ENCODE measurements around the gene PSENEN.
"Not testable (repeated sequence)": the region's sequence is repeated elsewhere in the genome, so short reads cannot be mapped to it uniquely, and the experiment has no call there.

PSENEN gene

GRCh38 chr19:35753634-35754369 lies 8.4 kb downstream of the PSENEN start:
- DNase-seq: no peak

DNA sequence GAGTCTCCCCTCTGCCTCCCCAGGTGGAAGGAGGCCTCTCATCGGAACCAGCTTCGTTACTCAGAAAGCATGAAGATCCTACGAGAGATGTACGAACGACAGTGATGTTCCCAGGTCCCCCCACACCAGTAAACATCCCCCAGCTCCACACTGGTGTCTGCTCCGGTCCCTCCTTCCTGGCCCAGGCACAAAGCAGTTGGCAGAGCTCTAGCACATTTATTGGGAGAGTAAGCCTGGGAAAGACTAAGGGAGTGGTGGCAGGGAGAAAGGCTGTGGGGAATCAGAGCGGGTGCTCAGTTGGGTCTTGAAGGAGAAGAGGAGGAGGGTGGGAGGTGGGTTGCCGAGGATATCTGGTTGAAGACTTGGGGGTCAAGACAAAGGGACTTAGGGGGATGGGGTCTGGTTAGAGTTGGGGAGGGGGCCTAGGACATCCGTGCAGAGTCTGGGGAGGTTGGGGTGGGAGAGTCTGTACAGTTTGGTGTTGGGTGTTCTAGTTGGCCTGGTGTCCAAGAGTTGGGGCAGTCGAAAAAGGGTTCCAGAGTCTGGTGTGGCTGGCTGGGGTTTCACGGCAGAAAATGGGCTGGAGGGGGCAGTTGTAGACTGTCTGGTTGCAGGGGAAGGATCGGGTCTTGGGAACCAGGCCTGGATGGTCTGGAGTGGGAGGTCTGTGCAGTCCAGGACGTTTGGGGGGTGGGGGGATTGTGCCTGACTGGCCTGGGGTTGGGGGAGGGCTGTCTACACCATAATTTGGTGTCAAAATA lies 9.1 kb downstream of the PSENEN start:
- no peak for DNase-seq

GRCh38 chr19:35755131-35755549 lies 9.7 kb downstream of the PSENEN start:
- DNase-seq: no peak

GRCh38 chr19:35755550-35756376 lies 10.3 kb downstream of the PSENEN start:
- DNase-seq: no peak

- no peak for DNase-seq
Observed at GRCh38 chr19:35756377-35757230, 11.2 kb downstream of the PSENEN start, which contains the start of gene HSPB6. TSS of gene HSPB6 (minus strand) at chr19:35757029. CDS start at chr19:35757008, 21 bp downstream.

DNA sequence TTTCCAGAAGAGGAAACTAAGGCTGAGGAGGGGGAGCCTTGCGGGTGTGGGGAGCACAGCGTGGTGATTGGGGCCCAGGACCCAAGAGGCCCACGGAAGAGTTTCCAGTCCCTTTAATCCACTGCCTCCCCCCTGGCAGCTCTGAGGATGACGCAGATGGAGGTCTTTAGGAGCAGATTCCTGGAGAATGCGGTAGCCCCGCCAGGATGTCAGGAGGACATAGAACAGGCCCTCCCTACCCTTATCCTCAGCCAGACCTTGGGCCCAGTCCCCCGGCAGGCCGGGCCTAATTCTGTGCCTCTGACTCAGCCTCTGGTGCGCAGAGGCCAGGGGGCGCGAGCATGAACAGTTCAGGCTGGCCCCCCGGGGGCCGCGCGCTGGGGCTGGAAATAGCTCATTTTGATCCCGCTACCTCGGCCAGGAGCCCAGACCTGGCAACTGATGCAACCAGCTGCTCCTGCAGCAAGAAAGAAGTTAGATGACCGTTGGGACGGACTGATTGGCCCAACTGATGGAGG lies 11.8 kb downstream of the PSENEN start:
- no peak for DNase-seq

- DNase-seq: peak; percentile 94
Observed at GRCh38 chr19:35757749-35758608, 12.5 kb downstream of the PSENEN start, which contains the start of gene PROSER3. TSS of gene PROSER3 (plus strand) at chr19:35758176. CDS start at chr19:35758216, 40 bp downstream.

DNA sequence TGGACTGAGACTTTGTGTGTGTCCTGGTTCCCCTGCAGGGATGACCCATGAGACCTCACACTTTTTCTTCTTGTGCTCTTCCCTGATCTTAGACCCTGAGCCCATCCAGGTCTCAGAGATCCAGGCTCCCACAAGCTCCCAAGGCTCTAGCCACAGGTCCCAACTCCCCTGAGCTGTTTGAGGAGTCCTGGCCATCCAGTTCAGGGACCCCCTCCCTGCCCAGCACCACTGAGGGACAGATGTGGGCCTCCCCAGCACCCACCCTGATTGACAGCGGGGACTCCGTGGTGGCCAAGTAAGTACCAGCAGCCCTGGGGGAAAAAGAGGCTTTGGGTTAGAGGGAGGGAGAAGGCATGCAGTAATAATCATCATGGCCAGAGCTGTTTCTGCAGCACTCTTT lies 14.2 kb downstream of the PSENEN start:
- DNase-seq: no peak

DNA sequence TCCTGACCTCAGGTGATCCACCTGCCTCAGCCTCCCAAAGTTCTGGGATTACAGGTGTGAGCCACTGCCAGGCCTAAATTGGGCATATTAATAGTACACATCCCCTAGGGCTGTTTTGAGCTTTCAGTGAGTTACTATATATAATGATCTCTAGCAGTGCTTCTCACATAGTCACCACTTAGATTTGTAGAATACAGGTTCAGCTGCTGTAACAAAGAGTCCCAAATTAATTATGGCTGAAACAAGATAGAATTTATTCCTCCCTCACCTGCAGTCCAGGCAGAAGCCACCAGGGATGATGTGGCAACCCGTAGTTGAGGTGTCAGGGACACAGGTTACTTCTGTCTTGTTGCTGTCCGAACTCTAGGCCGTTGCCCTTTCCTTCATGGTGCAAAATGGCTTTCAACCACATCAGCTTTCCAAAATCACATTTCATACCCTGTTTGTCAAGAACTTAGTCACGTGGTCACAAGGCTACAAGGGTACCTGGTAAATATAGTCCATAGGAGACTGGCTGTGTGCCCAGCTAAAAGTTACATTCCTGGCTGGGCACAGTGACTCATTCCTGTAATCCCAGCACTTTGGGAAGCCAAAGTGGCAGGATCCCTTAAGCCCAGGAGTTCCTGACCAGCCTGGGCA lies 15.4 kb downstream of the PSENEN start:
- no peak for DNase-seq

- DNase-seq: no peak
Observed at GRCh38 chr19:35764432-35765315, 19.2 kb downstream of the PSENEN start.

DNA sequence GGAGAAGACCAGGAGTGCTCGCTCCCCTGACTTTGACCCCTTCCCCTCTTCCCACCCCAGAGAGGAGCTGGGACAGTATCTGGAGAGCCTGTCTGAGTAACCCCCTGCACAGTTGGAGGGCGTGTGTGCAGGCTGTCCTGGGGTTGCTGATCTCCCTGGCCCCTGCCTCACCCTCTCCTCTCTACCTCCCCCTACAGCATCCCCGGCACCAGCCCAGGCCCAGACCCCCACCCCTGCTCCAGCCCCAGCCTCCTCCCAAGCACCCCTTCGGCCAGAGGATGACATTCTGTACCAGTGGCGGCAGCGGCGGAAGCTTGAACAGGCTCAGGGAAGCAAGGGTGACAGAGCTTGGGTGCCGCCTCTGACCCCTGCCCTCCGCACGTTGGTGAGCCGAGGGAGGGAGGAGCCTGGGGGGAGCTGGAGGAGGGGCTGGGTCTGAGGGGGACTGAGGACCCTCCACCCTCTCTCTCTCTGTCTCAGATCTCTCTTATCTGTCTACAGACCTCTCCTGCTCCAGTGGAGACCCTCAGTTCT lies 21.2 kb downstream of the PSENEN start:
- no peak for DNase-seq

DNA sequence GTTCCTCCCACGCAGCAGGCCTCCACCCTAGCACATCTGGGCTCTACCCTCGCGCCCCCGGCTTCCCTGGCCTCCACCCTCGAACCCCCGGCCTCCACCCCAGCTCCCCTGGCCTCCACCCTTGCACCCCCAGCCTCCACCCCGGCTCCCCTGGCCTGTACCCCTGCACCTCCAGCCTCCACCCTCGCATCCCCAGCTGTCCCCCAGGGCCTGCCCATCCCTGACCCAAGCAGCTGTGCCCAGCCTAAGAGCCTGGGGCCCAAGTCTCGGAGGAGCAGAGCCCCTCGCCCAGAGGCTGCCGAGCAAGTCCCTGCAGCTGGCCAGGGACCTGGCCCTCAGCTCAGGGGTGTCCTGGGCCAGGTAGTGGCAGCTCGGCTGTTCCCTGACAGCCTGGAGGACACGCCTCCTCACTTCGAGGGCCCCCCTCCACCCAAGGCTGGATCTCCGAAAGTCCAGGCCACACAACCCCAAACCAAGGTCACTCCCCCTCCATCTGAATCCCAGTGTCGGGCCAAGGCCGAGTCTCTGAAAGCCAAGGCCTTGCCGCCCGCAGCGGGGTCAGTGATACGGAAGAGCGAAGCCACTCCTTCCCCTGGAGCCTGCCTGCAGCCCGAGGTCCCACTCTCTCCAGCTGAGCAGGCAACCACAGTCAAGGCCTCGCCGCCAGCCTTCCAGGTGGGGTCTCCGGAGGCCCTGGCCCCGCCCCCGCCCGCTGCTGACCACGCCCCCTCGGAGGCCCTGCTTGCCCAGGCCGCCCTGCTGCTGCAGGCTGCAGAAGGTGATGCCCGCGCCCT lies 22.0 kb downstream of the PSENEN start:
- DNase-seq: no peak

DNA sequence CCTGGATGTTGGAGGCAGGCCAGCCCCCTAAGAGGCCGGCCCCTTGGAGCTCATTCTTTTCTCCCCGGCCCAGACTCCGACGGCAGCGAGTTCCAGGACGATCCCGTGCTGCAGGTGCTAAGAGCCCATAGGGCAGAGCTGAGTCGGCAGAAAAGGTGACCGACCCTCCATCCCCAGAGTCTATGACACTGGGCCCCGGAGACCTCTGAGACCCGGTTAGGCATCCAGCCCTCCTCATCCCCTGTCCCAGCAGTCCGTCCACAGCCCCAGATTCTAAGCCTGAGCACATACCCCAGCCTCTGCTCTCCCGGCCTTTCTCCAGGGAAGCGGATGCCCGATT lies 22.6 kb downstream of the PSENEN start:
- no peak for DNase-seq

DNA sequence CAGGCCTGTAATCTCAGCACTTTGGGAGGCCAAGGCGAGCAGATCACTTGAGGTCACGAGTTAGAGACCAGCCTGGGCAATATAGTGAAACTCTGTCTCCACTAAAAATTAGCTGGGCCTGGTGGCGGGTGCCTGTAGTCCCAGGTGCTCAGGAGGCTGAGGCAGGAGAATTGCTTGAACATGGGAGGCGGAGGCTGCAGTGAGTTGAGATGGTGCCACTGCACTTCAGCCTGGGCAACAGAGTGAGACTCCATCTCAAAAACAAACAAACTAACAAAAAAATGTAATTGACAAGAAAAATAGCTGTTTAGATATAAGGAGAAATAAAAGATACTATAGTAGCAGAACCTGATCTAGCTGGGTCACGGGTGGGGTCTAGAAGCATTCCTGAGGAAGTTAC lies 26.9 kb downstream of the PSENEN start:
- DNase-seq: not testable (repeated sequence)

- DNase-seq: no peak
Observed at GRCh38 chr19:35773020-35773806, 27.8 kb downstream of the PSENEN start.

- DNase-seq: no peak
Observed at GRCh38 chr19:35774274-35775045, 29.0 kb downstream of the PSENEN start.

DNA sequence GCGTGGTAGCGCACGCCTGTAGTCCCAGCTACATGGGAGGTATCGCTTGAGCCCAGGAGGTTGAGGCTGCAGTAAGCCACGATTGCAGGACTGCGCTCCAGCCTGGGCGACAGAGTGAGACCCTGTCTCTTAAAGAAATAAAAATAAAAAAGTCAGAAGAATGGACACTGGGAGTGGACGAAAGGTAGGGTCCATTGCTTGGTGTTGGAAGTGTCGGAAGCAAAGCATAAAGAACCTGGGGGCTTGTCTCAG lies 29.5 kb downstream of the PSENEN start:
- DNase-seq: no peak

All from NCI-H1048 (cell line).